Pons (tissue), 1 donor: ENCODE measurements around the gene RNF25.
A peak's percentile ranks its signal among the peaks of the same experiment; 100 is the strongest.

ENCODE experiments used
- DNase-seq: peaks from one replicate; pipeline ENCODE4 v3.0.0-alpha.2; 2016; ENCODE audit warnings: low spot score

Gene RNF25

GRCh38 chr2:218679119-218679518 is 7.3 kb upstream of the RNF25 start:
- DNase-seq: no peak

- DNase-seq: no peak
These were observed 627 bp downstream of the RNF25 start for GRCh38 chr2:218671097-218671653.

- DNase-seq: no peak
These were observed 7.1 kb downstream of the RNF25 start for GRCh38 chr2:218664653-218665052.

GRCh38 chr2:218663901-218664300 is 7.9 kb downstream of the RNF25 start:
- DNase-seq: no peak

- DNase-seq: no peak
These were observed 9.0 kb downstream of the RNF25 start for GRCh38 chr2:218662827-218663226.

GRCh38 chr2:218662377-218662776 is 9.4 kb downstream of the RNF25 start:
- no peak for DNase-seq

- DNase-seq: no peak
These were observed 11.8 kb downstream of the RNF25 start for GRCh38 chr2:218659988-218660358.

- peak; percentile 88 for DNase-seq
These were observed 12.4 kb downstream of the RNF25 start, which contains the start of the genes BCS1L and ZNF142 for GRCh38 chr2:218659258-218659987. Gene BCS1L (plus strand): TSS chr2:218659683. CDS start chr2:218660988, 1,305 bp downstream. Gene ZNF142 (minus strand): TSS chr2:218659623. CDS start chr2:218656429, 3,194 bp downstream.

- DNase-seq: peak; percentile 20
These were observed 13.0 kb downstream of the RNF25 start for GRCh38 chr2:218658671-218659257.

GRCh38 chr2:218655751-218656150 is 16.1 kb downstream of the RNF25 start:
- no peak for DNase-seq

- no peak for DNase-seq
These were observed 23.1 kb downstream of the RNF25 start for GRCh38 chr2:218648787-218649100.

GRCh38 chr2:218648088-218648786 is 23.6 kb downstream of the RNF25 start:
- DNase-seq: peak; percentile 56

GRCh38 chr2:218645126-218645525 is 26.7 kb downstream of the RNF25 start:
- no peak for DNase-seq

- no peak for DNase-seq
These were observed 27.1 kb downstream of the RNF25 start for GRCh38 chr2:218644721-218645120.

GRCh38 chr2:218643751-218644310 is 28.0 kb downstream of the RNF25 start:
- no peak for DNase-seq

- DNase-seq: no peak
These were observed 29.0 kb downstream of the RNF25 start for GRCh38 chr2:218642786-218643185.

- no peak for DNase-seq
These were observed 29.6 kb downstream of the RNF25 start for GRCh38 chr2:218642121-218642656.

- DNase-seq: no peak
These were observed 33.4 kb downstream of the RNF25 start for GRCh38 chr2:218638372-218638771.

GRCh38 chr2:218635719-218636118 is 36.1 kb downstream of the RNF25 start:
- DNase-seq: no peak

GRCh38 chr2:218631837-218632236 is 40.0 kb downstream of the RNF25 start:
- no peak for DNase-seq

GRCh38 chr2:218627939-218628338 is 43.9 kb downstream of the RNF25 start:
- DNase-seq: no peak

- no peak for DNase-seq
These were observed 45.4 kb downstream of the RNF25 start for GRCh38 chr2:218626369-218626768.
